GM12878 (cell line): Measurements from ENCODE around the gene PROSER3. TPM values are rescaled to one million over a fixed set of nuclear protein-coding genes. Genes with fewer than 3 reads are reported as not detected.

Experiments
- ATAC-seq: fragments of 200-7000 bp; cut with Tn5 transposase; 3 replicates; pipeline ENCODE4 v1.9.1; 2020; ENCODE audit warnings: mild to moderate bottlenecking, moderate library complexity
- BruUV-seq: library from RNA; stranded (reverse); fragments of 400-500 nt; replicated peaks from 2 replicates; lab custom pipeline; 2021; lab: Mats Ljungman, UMichigan
- CTCF ChIA-PET: fragments of 300-600 bp; sonication (Branson Sonifier 250); formaldehyde crosslinking; extraction: SDS; loops from one replicate; lab custom pipeline; 2021; ENCODE audit warnings: inconsistent platforms; lab: Yijun Ruan, JAX
- POLR2A ChIA-PET: fragments of 350-600 bp; formaldehyde crosslinking; extraction: SDS; loops from one replicate; lab custom pipeline; 2021; ENCODE audit warnings: inconsistent platforms; lab: Charles Lee
- RAD21 ChIA-PET: fragments of 300-600 bp; sonication (Branson Sonifier 250); formaldehyde crosslinking; loops from one replicate; lab custom pipeline; 2023; ENCODE audit warnings: antibody characterized with exemption; ENCODE audit not compliant: unreplicated experiment; lab: Charles Lee
- SMC1A ChIA-PET: fragments of 300-600 bp; sonication (Branson Sonifier 250); formaldehyde crosslinking; loops from one replicate; lab custom pipeline; 2023; ENCODE audit not compliant: unreplicated experiment, uncharacterized antibody; lab: Charles Lee
- DNase-seq: peaks from one replicate; pipeline ENCODE4 v3.0.0-alpha.2; 2011; ENCODE audit warnings: low read depth, low spot score
- FAIRE-seq: peaks from 3 replicates; lab custom pipeline; 2011; peaks lifted over from hg19 to GRCh38; lab: Jason Lieb, UNC
- H2AFZ ChIP-seq: 2 replicates; pipeline ENCODE4 v1.6.0; 2011; ENCODE audit warnings: low read depth, low read length, control low read depth; ENCODE audit not compliant: control insufficient read depth
- H3K27ac ChIP-seq: 2 replicates; pipeline ENCODE4 v1.5.1; 2011; ENCODE audit warnings: control low read depth; ENCODE audit not compliant: control insufficient read depth, insufficient read depth
- H3K27me3 ChIP-seq, 2 experiments: replicated peaks in 1 of 2; 2 replicates each; pipeline versions ENCODE4 v1.6.0 to v1.6.1; 2011; ENCODE audit warnings: low read length in 1 of 2; ENCODE audit not compliant: control insufficient read depth in 2 of 2, insufficient read depth in 2 of 2
- H3K36me3 ChIP-seq, 2 experiments: 2 replicates each; pipeline ENCODE4 v1.5.1; 2011; ENCODE audit warnings: low read length in 1 of 2; ENCODE audit not compliant: control insufficient read depth in 2 of 2, insufficient read depth in 2 of 2
- H3K4me1 ChIP-seq: 2 replicates; pipeline ENCODE4 v1.6.1; 2011; ENCODE audit warnings: mild to moderate bottlenecking, low read length, moderate library complexity, mixed read lengths; ENCODE audit not compliant: control insufficient read depth, insufficient read depth
- H3K4me2 ChIP-seq: 2 replicates; pipeline ENCODE4 v1.6.0; 2011; ENCODE audit warnings: control low read depth; ENCODE audit not compliant: control insufficient read depth, insufficient read depth
- H3K4me3 ChIP-seq: fragments of 200-600 bp; sonication (generic); 2 replicates; pipeline ENCODE4 v1.5.1; 2016
- H3K79me2 ChIP-seq: 2 replicates; pipeline ENCODE4 v1.6.0; 2011; ENCODE audit warnings: low read length; ENCODE audit not compliant: control insufficient read depth, insufficient read depth
- H3K9ac ChIP-seq: 2 replicates; pipeline ENCODE4 v1.8.0; 2011; ENCODE audit warnings: low read length, control low read depth, mixed read lengths; ENCODE audit not compliant: control insufficient read depth, insufficient read depth
- H3K9me3 ChIP-seq: replicated peaks from 3 replicates; pipeline ENCODE4 v1.5.1; 2011; ENCODE audit warnings: mild to moderate bottlenecking, low read length; ENCODE audit not compliant: control insufficient read depth, insufficient read depth
- H4K20me1 ChIP-seq: 2 replicates; pipeline ENCODE4 v1.6.0; 2011; ENCODE audit not compliant: control insufficient read depth, insufficient read depth
- ATF2 ChIP-seq: IDR thresholded peaks from 2 replicates; pipeline ENCODE4 v1.6.1; 2012; ENCODE audit warnings: low read length, inconsistent platforms
- CREM ChIP-seq: IDR thresholded peaks from 2 replicates; pipeline ENCODE4 v1.6.1; 2014; ENCODE audit warnings: antibody characterized with exemption, low read depth
- HDAC6 ChIP-seq: fragments of 200-600 bp; sonication (generic); IDR thresholded peaks from one replicate; pipeline ENCODE4 v1.8.0; 2017; ENCODE audit warnings: antibody characterized with exemption; ENCODE audit not compliant: unreplicated experiment
- NRF1 ChIP-seq: conservative IDR thresholded peaks from 2 replicates; pipeline ENCODE4 v1.6.1; 2011; ENCODE audit warnings: mild to moderate bottlenecking, low read depth, low read length, improper control_type of control experiment
- PML ChIP-seq: IDR thresholded peaks from 2 replicates; pipeline ENCODE4 v1.6.1; 2012; ENCODE audit warnings: low read length, inconsistent platforms
- RCOR1 ChIP-seq: conservative IDR thresholded peaks from 2 replicates; pipeline ENCODE4 v1.6.1; 2012; ENCODE audit warnings: low read depth, low read length, improper control_type of control experiment
- SREBF2 ChIP-seq: IDR thresholded peaks from 2 replicates; pipeline ENCODE4 v1.6.1; 2012; ENCODE audit warnings: mild to moderate bottlenecking, low read length
- SUPT20H ChIP-seq: IDR thresholded peaks from 2 replicates; pipeline ENCODE4 v1.6.1; 2011; ENCODE audit warnings: low read depth, mild to moderate bottlenecking, low read length, moderate library complexity, borderline replicate concordance; ENCODE audit not compliant: control insufficient read depth
- WGBS: methylation state at CpG from one replicate; pipeline ENCODE4 v1.1.6; 2016; ENCODE audit warnings: low lambda C conversion rate; ENCODE audit not compliant: insufficient replicate concordance, insufficient coverage; ENCODE audit errors: missing lambda C conversion rate; 5-methylcytosine and 5-hydroxymethylcytosine counted together
- in situ Hi-C: fragments of 300-500 bp; cut with MboI; formaldehyde crosslinking; loops from 9 replicates; pipeline ENCODE4 v1.14.3; 2018; ENCODE audit warnings: mixed read lengths
- intact Hi-C: fragments of 100-400 bp; cut with micrococcal nuclease; formaldehyde crosslinking; loops from one replicate; pipeline ENCODE4 v1.14.2; 2022; ENCODE audit not compliant: unreplicated experiment
- polyA plus RNA-seq, 11 experiments: library from polyadenylated mRNA; depleted of rRNA in 4 of 11; unstranded in 6 of 11; stranded (reverse) in 5 of 11; fragments of >200 nt; fragmentation: Nextera tagmentation in 4 of 11; fragmentation: Illumina TruSeq in 1 of 11; extraction: Ambion mirVana in 4 of 11; extraction: Trizol in 1 of 11; gene quantifications; 1 replicate in 1 of 11; 2 replicates in 10 of 11; pipeline versions ENCODE4 v1.2.1 to v1.2.3, GENCODE V29; 2011 to 2016; ENCODE audit warnings: inconsistent platforms in 2 of 11, missing spikeins in 2 of 11, low read depth in 1 of 11
- total RNA-seq, 4 experiments: library from RNA; depleted of rRNA in 3 of 4; stranded (reverse); fragments of >200 nt in 3 of 4; fragmentation: Illumina TruSeq in 1 of 4; extraction: Trizol in 1 of 4; gene quantifications; 2 replicates each; pipeline versions ENCODE4 v1.2.1 to v1.2.3, GENCODE V29; 2013 to 2021
- TF ChIP-seq, protein P1 (sequence below): IDR thresholded peaks from 2 replicates; pipeline ENCODE4 v1.6.1; 2012; ENCODE audit warnings: low read depth, low read length, improper control_type of control experiment

Gene PROSER3
- total and polyA plus RNA-seq, 10 of the 15 experiments (the other 5 are each of a cell fraction or from before 2014, with no cell fraction given), result 0.85 to 25.1 (median 9.6) TPM

- Histone ChIP-seq H4K20me1 (no peaks in the 10 kb centered on the region), H3K9ac (no peak overlapping the region), H3K4me2 (no peak overlapping the region), H2AFZ (no peak overlapping the region), H3K9me3 (no peaks in the 10 kb centered on the region), H3K4me1 (no peaks in the 10 kb centered on the region), H3K27me3 (no peaks in the 10 kb centered on the region), H3K36me3 (peaks cover 14 to 40% of the 10 kb centered on the region in 2 experiments), H3K27ac (no peak overlapping the region), H3K79me2 (no peaks in the 10 kb centered on the region), H3K4me3 (no peak overlapping the region)
- ChIA-PET POLR2A (no interaction called here), SMC1A (no interaction called here), RAD21 (no interaction called here), CTCF (no interaction called here)
- FAIRE-seq (no peak), DNase-seq (no peak), ATAC-seq (no peak)
- in situ Hi-C loops, result no loop called here
- intact Hi-C loops, result no loop called here
- BruUV-seq, result no TSS peak
- 78% methylated on average over 6 of the region's 9 CpGs for WGBS
- TF ChIP-seq HDAC6, result no peak
- no peak for TF ChIP-seq CREM
- no peak for TF ChIP-seq ATF2
- no peak for TF ChIP-seq NRF1
- no peak for TF ChIP-seq SUPT20H
- TF ChIP-seq, protein P1, sequence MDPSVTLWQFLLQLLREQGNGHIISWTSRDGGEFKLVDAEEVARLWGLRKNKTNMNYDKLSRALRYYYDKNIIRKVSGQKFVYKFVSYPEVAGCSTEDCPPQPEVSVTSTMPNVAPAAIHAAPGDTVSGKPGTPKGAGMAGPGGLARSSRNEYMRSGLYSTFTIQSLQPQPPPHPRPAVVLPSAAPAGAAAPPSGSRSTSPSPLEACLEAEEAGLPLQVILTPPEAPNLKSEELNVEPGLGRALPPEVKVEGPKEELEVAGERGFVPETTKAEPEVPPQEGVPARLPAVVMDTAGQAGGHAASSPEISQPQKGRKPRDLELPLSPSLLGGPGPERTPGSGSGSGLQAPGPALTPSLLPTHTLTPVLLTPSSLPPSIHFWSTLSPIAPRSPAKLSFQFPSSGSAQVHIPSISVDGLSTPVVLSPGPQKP, result no peak
- no peak for TF ChIP-seq SREBF2
- TF ChIP-seq RCOR1, result no peak
- no peak for TF ChIP-seq PML
Observed at GRCh38 chr19:35731353-35731752, 26.6 kb upstream of the PROSER3 start.
